Upper lobe of left lung (tissue), 4 donors: ENCODE results near the gene LDAH.

Experiments
- CTCF ChIP-seq, 6 experiments: fragments of 450-650 bp in 4 of 6; fragments of 200-600 bp in 2 of 6; sonication (generic) in 2 of 6; IDR thresholded peaks; one replicate each; pipeline ENCODE4 v1.5.1; 2016 to 2019; ENCODE audit warnings: antibody characterized with exemption in 6 of 6
- EP300 ChIP-seq, 4 donors: sonication (generic); formaldehyde crosslinking; IDR thresholded peaks; one replicate each; pipeline ENCODE4 v1.5.1; 2017; ENCODE audit warnings: antibody characterized with exemption in 4 of 4, control low read depth in 2 of 4
- POLR2A ChIP-seq, 4 donors: fragments of 450-650 bp; IDR thresholded peaks; one replicate each; pipeline ENCODE4 v1.5.1; 2016 to 2017; ENCODE audit warnings: antibody characterized with exemption in 4 of 4, mild to moderate bottlenecking in 2 of 4
- POLR2AphosphoS5 ChIP-seq, 2 donors: sonication (generic); formaldehyde crosslinking; IDR thresholded peaks; one replicate each; pipeline ENCODE4 v1.5.1; 2017; ENCODE audit warnings: antibody characterized with exemption in 2 of 2

GRCh38 chr2:20745924-20746555 is 76.9 kb downstream of the LDAH start:
- TF ChIP-seq CTCF (IDR thresholded peaks at IDR 0.05) (no peak), POLR2A (IDR thresholded peaks at IDR 0.05) (no peak), POLR2AphosphoS5 (IDR thresholded peaks at IDR 0.05) (no peak), EP300 (IDR thresholded peaks at IDR 0.05) (peak in 1 of 4 donors; percentile 74)
